Right lobe of liver (tissue), 6 donors: ENCODE data around the gene SHKBP1. TPM values are rescaled to one million over a fixed set of nuclear protein-coding genes. Genes with fewer than 3 reads are reported as not detected.

ENCODE experiments used
- ATAC-seq, 4 donors: fragments of 200-7000 bp; cut with Tn5 transposase; one replicate each; pipeline ENCODE4 v1.9.1; 2020; ENCODE audit warnings: mild to moderate bottlenecking in 4 of 4, moderate library complexity in 4 of 4
- DNase-seq, 3 donors: peaks; one replicate each; pipeline ENCODE4 v3.0.0-alpha.2; 2020
- H3K27ac ChIP-seq, 3 donors: fragments of 200-600 bp; one replicate each; pipeline ENCODE4 v1.8.0; 2022
- H3K27me3 ChIP-seq, 2 donors: fragments of 200-600 bp; one replicate each; pipeline ENCODE4 v1.8.0; 2022
- H3K36me3 ChIP-seq, 4 donors: fragments of 200-600 bp; sonication (generic) in 1 of 4; one replicate each; pipeline versions ENCODE4 v1.5.1 to v1.8.0; 2017 to 2022; ENCODE audit warnings: control low read depth in 1 of 4
- H3K4me1 ChIP-seq, 4 donors: fragments of 200-600 bp; sonication (generic) in 1 of 4; one replicate each; pipeline versions ENCODE4 v1.5.1 to v1.8.0; 2017 to 2022; ENCODE audit warnings: control low read depth in 1 of 4
- H3K4me3 ChIP-seq, 3 donors: fragments of 200-600 bp; one replicate each; pipeline ENCODE4 v1.8.0; 2022
- H3K9me3 ChIP-seq, 4 donors: fragments of 200-600 bp; sonication (generic) in 1 of 4; one replicate each; pipeline versions ENCODE4 v1.5.1 to v1.8.0; 2017 to 2022; ENCODE audit warnings: control low read depth in 1 of 4
- POLR2A ChIP-seq: fragments of 450-650 bp; IDR thresholded peaks from one replicate; pipeline ENCODE4 v1.6.1; 2017; ENCODE audit warnings: antibody characterized with exemption, mild to moderate bottlenecking
- whole genome bisulfite sequencing: methylation state at CpG from one replicate; pipeline ENCODE4 v1.1.6; 2018; ENCODE audit warnings: low coverage, low lambda C conversion rate; ENCODE audit not compliant: insufficient coverage; ENCODE audit errors: missing lambda C conversion rate; 5-methylcytosine and 5-hydroxymethylcytosine counted together
- intact Hi-C, 2 donors: fragments of 100-400 bp; cut with DNase I; formaldehyde crosslinking; loops; one replicate each; pipeline versions ENCODE4 v1.11.2 to v1.14.1; 2022
- total RNA-seq, 6 experiments: library from RNA; depleted of rRNA in 2 of 6; stranded (reverse); fragments of >200 nt in 2 of 6; fragmentation: NEBNext Ultra II Directional in 3 of 6; extraction: Animal tissue kit (Norgen Biotek cat#: 25700) in 3 of 6; gene quantifications; one replicate each; pipeline versions ENCODE4 v1.1.0 to v1.2.4, GENCODE V29; 2016 to 2023
- TF ChIP-seq, protein P1 (sequence below), 4 donors: fragments of 200-600 bp in 3 of 4; fragments of 450-650 bp in 1 of 4; IDR thresholded peaks; one replicate each; pipeline versions ENCODE4 v1.5.1 to v1.8.0; 2016 to 2022; ENCODE audit warnings: antibody characterized with exemption in 4 of 4, mild to moderate bottlenecking in 2 of 4
- donor health status: DM: no; HTN: yes; CAD: no.
- donor health status: DM: no; HTN: no; CAD: no.
- donor health status: DM: no; HTN: no; CAD: no.
- donor health status: DM: no; HTN: yes; CAD: no.
- donor health status: DM: no; HTN: yes; CAD: no.

Gene SHKBP1
- total RNA-seq, 6 experiments from 2014 or later: 16.1 to 29.0 (median 22.4) TPM

DNA sequence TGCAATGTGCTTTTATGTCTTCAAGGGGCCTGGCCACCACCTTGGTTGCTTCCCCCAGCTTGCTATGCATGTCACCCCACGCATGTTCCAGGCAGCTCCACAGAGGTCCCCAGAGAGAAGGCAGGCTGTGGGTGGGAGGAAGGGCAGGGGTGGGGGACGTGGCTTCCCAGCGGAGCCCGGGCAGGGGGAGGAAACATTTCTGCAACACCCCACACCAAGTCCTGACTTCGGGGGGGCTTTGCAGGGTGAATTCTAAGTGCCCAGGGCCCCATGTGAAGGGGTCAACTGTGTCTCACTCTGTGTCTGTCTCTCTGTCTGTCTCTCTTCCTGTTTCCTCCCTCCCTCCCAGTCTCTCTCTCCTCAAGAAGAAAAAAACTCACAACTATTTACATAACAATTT is 64.1 kb downstream of the SHKBP1 start:
- H3K27ac ChIP-seq: no peak overlapping the region
- DNase-seq: no peak

More for the DNA sequence above, 64.1 kb downstream of the SHKBP1 start:
- Histone ChIP-seq H3K4me1 (no peaks in the 10 kb centered on the region), H3K27me3 (no peaks in the 10 kb centered on the region), H3K36me3 (no peaks in the 10 kb centered on the region), H3K4me3 (no peak overlapping the region), H3K9me3 (no peaks in the 10 kb centered on the region)
- 8% methylated on average over 5 of the region's 5 CpGs for WGBS
- intact Hi-C loops: no loop called here
- TF ChIP-seq POLR2A: no peak
- TF ChIP-seq, protein P1, sequence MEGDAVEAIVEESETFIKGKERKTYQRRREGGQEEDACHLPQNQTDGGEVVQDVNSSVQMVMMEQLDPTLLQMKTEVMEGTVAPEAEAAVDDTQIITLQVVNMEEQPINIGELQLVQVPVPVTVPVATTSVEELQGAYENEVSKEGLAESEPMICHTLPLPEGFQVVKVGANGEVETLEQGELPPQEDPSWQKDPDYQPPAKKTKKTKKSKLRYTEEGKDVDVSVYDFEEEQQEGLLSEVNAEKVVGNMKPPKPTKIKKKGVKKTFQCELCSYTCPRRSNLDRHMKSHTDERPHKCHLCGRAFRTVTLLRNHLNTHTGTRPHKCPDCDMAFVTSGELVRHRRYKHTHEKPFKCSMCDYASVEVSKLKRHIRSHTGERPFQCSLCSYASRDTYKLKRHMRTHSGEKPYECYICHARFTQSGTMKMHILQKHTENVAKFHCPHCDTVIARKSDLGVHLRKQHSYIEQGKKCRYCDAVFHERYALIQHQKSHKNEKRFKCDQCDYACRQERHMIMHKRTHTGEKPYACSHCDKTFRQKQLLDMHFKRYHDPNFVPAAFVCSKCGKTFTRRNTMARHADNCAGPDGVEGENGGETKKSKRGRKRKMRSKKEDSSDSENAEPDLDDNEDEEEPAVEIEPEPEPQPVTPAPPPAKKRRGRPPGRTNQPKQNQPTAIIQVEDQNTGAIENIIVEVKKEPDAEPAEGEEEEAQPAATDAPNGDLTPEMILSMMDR (IDR thresholded peaks at IDR 0.05): no peak
- peak in 2 of 4 donors; percentile 21 to 23 for ATAC-seq

Other genes starting within 250 kb of the SHKBP1 start
- gene C19orf47, start 228.5 kb upstream of the SHKBP1 start, total RNA-seq: 1 to 10 TPM; 4.8 to 8.1 (median 5.5) TPM
- gene PLD3, start 228.2 kb upstream of the SHKBP1 start, total RNA-seq: 100 to 1,000 TPM in 4 of 6 experiments, 10 to 100 TPM in 2; 84.7 to 197 (median 113) TPM
- under 1 TPM in 1 of 6 experiments, not detected in 5; 0.15 TPM for gene HIPK4, start 186.7 kb upstream of the SHKBP1 start, total RNA-seq
- gene PRX, start 163.5 kb upstream of the SHKBP1 start, total RNA-seq: under 1 TPM; 0.37 to 0.99 (median 0.60) TPM
- 10 to 100 TPM in 1 of 6 experiments, 1 to 10 TPM in 5; 3.7 to 11.7 (median 6.2) TPM for gene SERTAD1, start 150.9 kb upstream of the SHKBP1 start, total RNA-seq
- 10 to 100 TPM in 1 of 6 experiments, 1 to 10 TPM in 5; 5.2 to 10.1 (median 7.4) TPM for gene SERTAD3, start 132.5 kb upstream of the SHKBP1 start, total RNA-seq
- gene BLVRB, start 111.1 kb upstream of the SHKBP1 start, total RNA-seq: 100 to 1,000 TPM; 127 to 326 (median 146) TPM
- gene SPTBN4, start 109.9 kb upstream of the SHKBP1 start, total RNA-seq: 1 to 10 TPM in 1 of 6 experiments, under 1 TPM in 5; 0.44 to 1.6 (median 0.65) TPM
- gene LTBP4, start 24.5 kb downstream of the SHKBP1 start, total RNA-seq: 10 to 100 TPM; 19.3 to 40.8 (median 34.4) TPM
- gene NUMBL, start 113.8 kb downstream of the SHKBP1 start, total RNA-seq: 10 to 100 TPM in 3 of 6 experiments, 1 to 10 TPM in 3; 6.1 to 19.6 (median 10.5) TPM
- 10 to 100 TPM; 15.1 to 30.6 (median 25.6) TPM for gene COQ8B, start 140.0 kb downstream of the SHKBP1 start, total RNA-seq
- gene ITPKC, start 140.2 kb downstream of the SHKBP1 start, total RNA-seq: 10 to 100 TPM in 3 of 6 experiments, 1 to 10 TPM in 3; 6.8 to 19.7 (median 11.1) TPM
- gene ACTMAP, start 173.6 kb downstream of the SHKBP1 start, total RNA-seq: 10 to 100 TPM in 2 of 6 experiments, 1 to 10 TPM in 4; 2.9 to 11.2 (median 4.4) TPM
- gene SNRPA, start 174.3 kb downstream of the SHKBP1 start, total RNA-seq: 10 to 100 TPM; 21.4 to 33.1 (median 24.7) TPM
- gene MIA, start 198.6 kb downstream of the SHKBP1 start, total RNA-seq: 1 to 10 TPM in 2 of 6 experiments, under 1 TPM in 1, not detected in 3; 0.86 to 1.9 (median 1.1) TPM
- gene RAB4B, start 201.4 kb downstream of the SHKBP1 start, total RNA-seq: 10 to 100 TPM in 3 of 6 experiments, 1 to 10 TPM in 3; 6.4 to 17.2 (median 10.2) TPM
- 10 to 100 TPM; 34.5 to 47.0 (median 37.4) TPM for gene EGLN2, start 222.3 kb downstream of the SHKBP1 start, total RNA-seq